Muscle of leg (tissue), 11 donors: ENCODE results near the gene TRIM23. TPM values are rescaled to one million over a fixed set of nuclear protein-coding genes. Genes with fewer than 3 reads are reported as not detected.
A peak's percentile ranks its signal among the peaks of the same experiment; 100 is the strongest.

Experiments
- DNase-seq: peaks from one replicate; pipeline ENCODE4 v3.0.0; 2013
- H3K27ac ChIP-seq: one replicate; pipeline ENCODE4 v1.5.1; 2013; ENCODE audit warnings: mild to moderate bottlenecking, low read length, control low read depth
- H3K27me3 ChIP-seq: one replicate; pipeline ENCODE4 v1.6.1; 2013; ENCODE audit warnings: low read length; ENCODE audit not compliant: control insufficient read depth, insufficient read depth
- H3K36me3 ChIP-seq: one replicate; pipeline ENCODE4 v1.6.1; 2013; ENCODE audit warnings: low read length; ENCODE audit not compliant: control insufficient read depth, insufficient read depth
- H3K4me1 ChIP-seq: one replicate; pipeline ENCODE4 v1.6.1; 2013; ENCODE audit warnings: low read length; ENCODE audit not compliant: control insufficient read depth, insufficient read depth
- H3K4me3 ChIP-seq: one replicate; pipeline ENCODE4 v1.5.1; 2013; ENCODE audit warnings: low read length, control low read depth
- H3K9me3 ChIP-seq: replicated peaks from 2 replicates; pipeline ENCODE4 v1.6.1; 2013; ENCODE audit warnings: low read depth, low read length; ENCODE audit not compliant: control insufficient read depth
- WGBS: methylation state at CpG from one replicate; pipeline ENCODE4 v1.1.5; 2013; ENCODE audit warnings: missing lambda C conversion rate; ENCODE audit not compliant: insufficient coverage; 5-methylcytosine and 5-hydroxymethylcytosine counted together
- polyA plus RNA-seq, 8 donors: library from polyadenylated mRNA; unstranded; fragments of 120-200 nt; gene quantifications; one replicate each; pipeline versions ENCODE4 v1.2.1 to v1.2.3, GENCODE V29; 2013; ENCODE audit warnings: inconsistent platforms in 1 of 8, low replicate concordance in 1 of 8; ENCODE audit not compliant: insufficient read length in 8 of 8, insufficient read depth in 1 of 8
- total RNA-seq: library from RNA; stranded (reverse); fragments of 120-200 nt; gene quantifications from one replicate; pipeline ENCODE4 v1.2.4, GENCODE V29; 2013

TRIM23 gene
- total and polyA plus RNA-seq, 9 donors: 11.8 to 24.1 (median 18.4) TPM

GRCh38 chr5:65577141-65577540 lies 47.0 kb downstream of the TRIM23 start:
- DNase-seq: no peak
- Histone ChIP-seq H3K27me3 (no peaks in the 10 kb centered on the region), H3K9me3 (no peaks in the 10 kb centered on the region), H3K27ac (no peak overlapping the region), H3K36me3 (peaks cover 21% of the 10 kb centered on the region), H3K4me3 (no peak overlapping the region), H3K4me1 (no peaks in the 10 kb centered on the region)

- DNase-seq: no peak
- 80% methylated on average over 1 of the region's 2 CpGs for WGBS
- H3K27me3 ChIP-seq: no peaks in the 10 kb centered on the region
- no peak overlapping the region for H3K4me3 ChIP-seq
- H3K9me3 ChIP-seq: no peaks in the 10 kb centered on the region
- H3K4me1 ChIP-seq: no peaks in the 10 kb centered on the region
- peaks cover 8% of the 10 kb centered on the region for H3K36me3 ChIP-seq
- no peak overlapping the region for H3K27ac ChIP-seq
Observed at GRCh38 chr5:65570598-65571226, 53.4 kb downstream of the TRIM23 start.

- WGBS: 88% methylated on average over 1 of the region's 5 CpGs
- H3K4me3 ChIP-seq: no peak overlapping the region
- H3K9me3 ChIP-seq: no peaks in the 10 kb centered on the region
- peaks cover 4% of the 10 kb centered on the region for H3K4me1 ChIP-seq
- no peak overlapping the region for H3K27ac ChIP-seq
- DNase-seq: no peak
- peaks cover 4% of the 10 kb centered on the region for H3K36me3 ChIP-seq
- H3K27me3 ChIP-seq: no peaks in the 10 kb centered on the region
Observed at GRCh38 chr5:65566505-65566904, 57.6 kb downstream of the TRIM23 start.

GRCh38 chr5:65563777-65564176 lies 60.4 kb downstream of the TRIM23 start:
- WGBS: no CpG with 5 or more reads among the region's 11 CpGs
- H3K9me3 ChIP-seq: no peaks in the 10 kb centered on the region
- no peak for DNase-seq
- peak overlapping the region; percentile 96 for H3K27ac ChIP-seq
- H3K27me3 ChIP-seq: no peaks in the 10 kb centered on the region
- peak overlapping the region; percentile 93 for H3K4me3 ChIP-seq
- H3K36me3 ChIP-seq: no peaks in the 10 kb centered on the region
- peaks cover 4% of the 10 kb centered on the region for H3K4me1 ChIP-seq

GRCh38 chr5:65562731-65563701 lies 61.1 kb downstream of the TRIM23 start, which contains the start of the genes CENPK and PPWD1:
TSS of gene CENPK (minus strand) at chr5:65563168. CDS start at chr5:65554907, 8,261 bp downstream.
TSS of gene PPWD1 (plus strand) at chr5:65563296. CDS start at chr5:65563311, 15 bp downstream.
- peak; percentile 98 for DNase-seq
- H3K27me3 ChIP-seq: no peaks in the 10 kb centered on the region
- H3K27ac ChIP-seq: peak within 1 kb of the TSS; percentile 96
- peak within 1 kb of the TSS; percentile 93 for H3K4me3 ChIP-seq
- no peaks in the 10 kb centered on the region for H3K36me3 ChIP-seq
- no peaks in the 10 kb centered on the region for H3K9me3 ChIP-seq
- 0% methylated on average over 33 of the region's 54 CpGs for WGBS
- peaks cover 4% of the 10 kb centered on the region for H3K4me1 ChIP-seq

- no peak for DNase-seq
- H3K27ac ChIP-seq: no peak overlapping the region
- H3K9me3 ChIP-seq: no peaks in the 10 kb centered on the region
- H3K27me3 ChIP-seq: no peaks in the 10 kb centered on the region
- WGBS: no CpG with 5 or more reads among the region's 3 CpGs
- H3K36me3 ChIP-seq: peaks cover 2% of the 10 kb centered on the region
- no peak overlapping the region for H3K4me3 ChIP-seq
- no peaks in the 10 kb centered on the region for H3K4me1 ChIP-seq
Observed at GRCh38 chr5:65556718-65557117, 67.4 kb downstream of the TRIM23 start.

GRCh38 chr5:65556181-65556580 lies 68.0 kb downstream of the TRIM23 start:
- H3K27me3 ChIP-seq: no peaks in the 10 kb centered on the region
- DNase-seq: no peak
- no CpG with 5 or more reads among the region's 2 CpGs for WGBS

GRCh38 chr5:65555287-65555686 lies 68.8 kb downstream of the TRIM23 start:
- no peaks in the 10 kb centered on the region for H3K9me3 ChIP-seq
- DNase-seq: no peak
- H3K36me3 ChIP-seq: peaks cover 4% of the 10 kb centered on the region
- H3K27me3 ChIP-seq: no peaks in the 10 kb centered on the region
- H3K4me1 ChIP-seq: no peaks in the 10 kb centered on the region
- no peak overlapping the region for H3K27ac ChIP-seq
- H3K4me3 ChIP-seq: no peak overlapping the region

More at GRCh38 chr5:65556181-65556580, 68.0 kb downstream of the TRIM23 start:
- Histone ChIP-seq H3K36me3 (peaks cover 2% of the 10 kb centered on the region), H3K4me1 (no peaks in the 10 kb centered on the region), H3K27ac (no peak overlapping the region), H3K4me3 (no peak overlapping the region), H3K9me3 (no peaks in the 10 kb centered on the region)

GRCh38 chr5:65553941-65554340 lies 70.2 kb downstream of the TRIM23 start:
- H3K27ac ChIP-seq: no peak overlapping the region
- H3K9me3 ChIP-seq: no peaks in the 10 kb centered on the region
- no peak for DNase-seq
- no peak overlapping the region for H3K4me3 ChIP-seq
- peaks cover 6% of the 10 kb centered on the region for H3K36me3 ChIP-seq
- WGBS: 83% methylated on average over 1 of the region's 5 CpGs
- H3K27me3 ChIP-seq: no peaks in the 10 kb centered on the region
- H3K4me1 ChIP-seq: no peaks in the 10 kb centered on the region

GRCh38 chr5:65548281-65548680 lies 75.9 kb downstream of the TRIM23 start:
- H3K36me3 ChIP-seq: peaks cover 5% of the 10 kb centered on the region
- H3K27me3 ChIP-seq: no peaks in the 10 kb centered on the region
- H3K27ac ChIP-seq: no peak overlapping the region
- no peaks in the 10 kb centered on the region for H3K4me1 ChIP-seq
- no peak overlapping the region for H3K4me3 ChIP-seq
- no peaks in the 10 kb centered on the region for H3K9me3 ChIP-seq
- 100% methylated on average over 1 of the region's 7 CpGs for WGBS
- DNase-seq: no peak
